ENCODE measurements around the gene TLCD5. TPM values are rescaled to one million over a fixed set of nuclear protein-coding genes. Genes with fewer than 3 reads are reported as not detected.

Gene TLCD5
- 7.3 TPM for total RNA-seq
- long read RNA-seq, full-length matches to known transcripts: 16 of 25 reads
- long read RNA-seq, partial matches to known transcripts: 3 of 25 reads
- long read RNA-seq, other reads (novel, unspliced or antisense): 6 of 25 reads

DNA sequence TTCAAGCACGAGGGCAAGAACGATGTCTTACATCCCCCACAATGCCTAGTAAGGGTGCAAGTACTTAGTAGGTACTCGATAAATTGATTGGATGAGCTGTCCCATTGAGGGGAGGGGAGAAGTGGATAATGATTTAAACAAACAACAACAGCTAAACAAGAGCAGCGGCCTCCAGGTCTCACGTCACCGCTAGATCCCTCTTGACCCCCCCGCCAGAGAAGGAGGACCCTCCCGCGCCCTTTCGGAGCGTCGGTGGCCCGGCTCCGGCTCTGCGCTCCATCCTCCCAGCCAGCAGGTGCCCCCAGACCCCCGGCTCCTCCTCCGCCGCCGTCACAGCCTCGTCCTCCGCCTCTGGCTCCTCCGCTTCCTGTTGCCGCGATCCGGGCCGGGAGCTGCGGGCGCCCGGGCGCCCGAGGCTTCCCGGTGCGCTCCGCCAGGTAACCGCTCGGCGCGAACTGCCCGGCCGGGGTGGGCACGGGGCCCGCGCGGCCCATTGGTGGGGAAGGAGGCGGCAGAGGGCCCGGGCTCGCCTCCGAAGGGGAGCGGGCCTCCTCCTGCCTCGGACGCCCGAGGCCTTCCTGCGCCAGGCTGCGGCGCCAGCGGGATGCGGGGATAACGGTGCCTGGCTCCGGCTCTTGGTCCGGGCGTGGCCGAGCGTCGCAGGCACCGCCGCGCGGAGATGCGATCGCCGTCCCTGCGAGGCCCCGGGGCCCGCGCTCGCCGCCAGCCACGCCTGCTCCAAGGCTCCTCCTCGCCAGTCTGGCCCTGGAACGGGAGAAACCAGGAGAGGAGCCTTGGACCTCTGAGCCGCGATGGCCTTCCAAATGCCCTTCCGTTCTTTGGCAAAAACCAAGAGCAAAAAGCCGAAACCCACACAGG lies at the start of gene TLCD5:
Gene TLCD5, plus strand, starts transcription at position 368 of the 879 bp plus-strand sequence. CDS start 2,143 bp downstream, outside the sequence.
- ATAC-seq (ENCODE audit: poor library complexity) (peak; percentile 82), DNase-seq (peak; percentile 76)
- intact Hi-C loops (cut with DNase I): no loop called here

DNA sequence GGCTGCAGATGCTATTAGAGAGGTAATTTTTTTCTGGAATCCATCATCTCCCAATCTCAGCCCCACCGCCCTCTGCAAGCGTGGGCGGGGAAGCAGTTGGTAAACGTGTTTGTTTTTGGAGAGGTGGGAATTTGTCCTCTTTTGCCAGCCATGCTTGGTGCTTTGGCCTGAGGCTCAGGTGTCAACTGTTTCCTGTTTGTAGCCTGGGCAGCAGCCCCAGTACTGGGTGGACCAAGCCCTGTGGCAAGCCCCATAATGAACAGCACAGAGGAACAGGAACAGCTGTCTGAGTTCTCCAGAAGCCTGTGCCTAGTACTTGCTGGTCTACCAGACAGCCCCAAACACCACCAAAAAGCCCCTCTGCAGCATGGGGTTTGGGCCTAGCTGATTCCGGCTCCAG lies 45.6 kb upstream of the TLCD5 start:
- DNase-seq: no peak
- intact Hi-C loops (cut with DNase I): no loop called here
- ATAC-seq (ENCODE audit: poor library complexity): no peak

DNA sequence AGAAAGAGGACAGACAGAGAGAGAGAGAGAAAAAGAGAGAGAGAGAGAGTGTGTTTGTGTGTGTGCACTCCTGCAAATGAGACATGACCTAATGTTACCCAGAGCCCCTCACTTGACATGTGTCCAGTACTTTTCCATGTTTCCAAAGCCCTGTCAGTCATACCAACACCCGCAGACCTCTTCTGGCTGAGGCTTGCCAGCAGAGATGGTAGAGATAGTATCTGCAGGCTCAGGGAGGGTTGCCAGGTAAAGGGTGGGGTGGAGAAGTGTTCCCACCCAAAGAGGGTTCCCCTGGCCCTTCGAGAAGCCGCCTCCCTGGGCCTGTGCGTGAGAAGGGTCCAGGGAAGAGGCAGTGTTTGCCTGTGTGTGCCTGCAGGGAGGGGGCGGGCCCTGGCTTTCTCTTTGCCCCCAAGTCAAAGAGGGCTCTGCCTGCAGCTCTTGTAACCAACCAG lies 44.5 kb upstream of the TLCD5 start:
- ATAC-seq (ENCODE audit: poor library complexity): peak; percentile 64
- DNase-seq: no peak
- intact Hi-C loops (cut with DNase I): no loop called here

DNA sequence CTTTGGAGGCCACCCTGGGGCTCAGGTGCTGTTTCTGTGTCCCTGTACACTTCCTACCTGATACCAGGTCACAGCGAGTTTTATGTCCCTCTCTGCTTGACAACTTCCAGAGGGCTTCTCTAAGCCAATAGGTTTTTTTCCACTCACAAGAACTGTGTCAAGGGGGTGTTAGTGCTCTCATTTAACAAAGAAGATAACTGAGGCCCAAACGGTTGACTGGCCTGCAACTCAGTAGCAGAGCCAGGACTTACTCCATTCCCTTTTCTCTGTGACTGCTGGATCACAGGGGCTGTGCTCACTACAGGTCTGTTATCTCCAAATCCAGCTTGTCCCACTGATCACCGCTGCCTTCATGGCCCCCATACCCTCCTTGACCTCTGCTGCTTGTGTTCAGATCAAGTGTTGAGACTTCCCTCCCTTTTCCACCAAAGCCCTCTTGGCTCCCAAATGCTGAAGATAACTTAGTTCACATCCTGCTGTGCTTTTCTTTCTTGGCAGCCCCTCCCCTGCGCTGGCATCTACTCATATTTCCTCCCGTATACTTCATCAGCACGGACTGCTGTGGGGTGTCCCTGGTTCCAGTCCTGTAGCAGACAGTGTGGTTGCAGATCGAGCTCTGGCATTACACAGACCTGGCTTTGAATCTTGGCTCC lies 43.8 kb upstream of the TLCD5 start:
- ATAC-seq (ENCODE audit: poor library complexity): peak; percentile 55
- intact Hi-C loops (cut with DNase I): no loop called here
- DNase-seq: peak; percentile 55

DNA sequence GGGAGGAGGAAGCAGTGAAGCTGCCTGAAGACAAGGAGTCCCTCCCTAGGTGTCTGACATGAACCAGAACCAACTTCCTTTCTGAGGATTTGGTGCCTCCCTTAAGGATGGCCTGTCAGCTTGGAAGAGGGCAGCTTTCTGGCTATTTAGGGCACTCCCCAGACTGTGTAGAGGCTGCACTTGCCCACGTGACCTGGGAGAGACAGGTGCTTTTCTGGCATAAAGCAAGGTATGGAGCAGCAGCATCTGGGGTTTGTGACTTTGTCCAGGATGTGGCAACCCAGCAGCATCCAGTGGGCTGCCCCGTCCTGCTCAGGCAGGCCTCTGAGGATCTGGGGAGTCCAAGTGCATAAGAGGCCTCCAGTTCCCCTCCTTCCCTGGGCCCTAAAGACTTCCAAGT lies 42.0 kb upstream of the TLCD5 start:
- no peak for ATAC-seq (ENCODE audit: poor library complexity)
- intact Hi-C loops (cut with DNase I): no loop called here
- DNase-seq: no peak

DNA sequence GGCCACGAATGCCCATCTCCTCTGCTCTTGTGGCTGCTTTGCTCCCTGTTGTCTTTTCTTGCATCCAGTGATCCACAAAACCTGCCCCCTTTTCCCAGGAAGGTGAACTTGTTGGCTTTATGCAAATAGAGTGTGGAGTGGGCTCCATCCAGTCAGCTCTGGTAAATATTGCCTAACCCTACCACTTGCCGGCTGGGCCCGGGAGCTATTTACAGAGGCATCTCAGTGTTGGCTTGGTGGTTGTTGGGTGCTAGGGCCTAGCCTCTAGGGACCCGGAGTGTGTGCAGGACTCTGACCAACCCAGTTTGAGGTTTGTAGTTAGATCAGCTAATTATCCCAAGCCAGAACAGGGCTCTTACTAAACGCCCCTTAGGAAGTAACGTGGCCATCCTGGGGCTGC lies 40.8 kb upstream of the TLCD5 start:
- no peak for DNase-seq
- no peak for ATAC-seq (ENCODE audit: poor library complexity)
- intact Hi-C loops (cut with DNase I): no loop called here

DNA sequence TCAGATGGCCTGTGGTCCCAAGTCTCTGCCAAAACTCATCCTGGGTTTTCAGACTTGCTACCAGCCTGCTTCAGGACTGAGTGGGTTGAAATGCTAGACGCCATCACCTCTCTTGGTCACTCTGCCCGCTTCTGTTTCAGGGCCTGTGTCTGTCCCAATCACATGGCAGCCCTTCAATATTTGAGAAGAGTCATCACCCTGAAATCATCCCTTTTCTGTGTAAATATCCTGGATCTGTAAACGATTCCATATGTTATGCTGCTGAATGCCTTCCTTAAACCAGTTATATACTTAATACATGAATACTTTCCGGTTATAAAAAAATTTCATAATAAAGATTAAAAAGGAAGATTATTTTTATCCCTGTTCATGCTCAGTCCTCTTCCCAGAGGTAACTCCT lies 39.8 kb upstream of the TLCD5 start:
- no peak for DNase-seq
- no peak for ATAC-seq (ENCODE audit: poor library complexity)
- intact Hi-C loops (cut with DNase I): no loop called here

DNA sequence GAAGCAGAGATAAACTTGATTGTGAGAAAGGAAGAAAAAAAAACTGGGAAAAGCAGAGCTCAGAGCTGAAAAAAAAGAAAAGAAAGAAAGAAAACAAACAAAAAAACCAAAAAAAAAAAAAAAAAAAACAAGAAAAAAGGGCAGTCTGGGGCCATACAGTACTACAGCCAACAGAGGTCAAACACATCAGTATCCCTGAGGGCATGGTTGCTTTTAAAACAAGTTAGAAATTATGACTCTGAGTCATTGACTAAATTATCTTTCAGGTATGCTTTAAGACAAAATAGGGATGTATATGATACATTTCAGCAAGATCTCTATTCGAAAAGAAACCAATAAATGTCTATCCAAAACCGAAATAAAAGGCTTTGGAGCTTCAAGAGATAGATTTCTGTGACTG lies 37.1 kb upstream of the TLCD5 start:
- DNase-seq (no peak), ATAC-seq (ENCODE audit: poor library complexity) (no peak)
- intact Hi-C loops (cut with DNase I): no loop called here

DNA sequence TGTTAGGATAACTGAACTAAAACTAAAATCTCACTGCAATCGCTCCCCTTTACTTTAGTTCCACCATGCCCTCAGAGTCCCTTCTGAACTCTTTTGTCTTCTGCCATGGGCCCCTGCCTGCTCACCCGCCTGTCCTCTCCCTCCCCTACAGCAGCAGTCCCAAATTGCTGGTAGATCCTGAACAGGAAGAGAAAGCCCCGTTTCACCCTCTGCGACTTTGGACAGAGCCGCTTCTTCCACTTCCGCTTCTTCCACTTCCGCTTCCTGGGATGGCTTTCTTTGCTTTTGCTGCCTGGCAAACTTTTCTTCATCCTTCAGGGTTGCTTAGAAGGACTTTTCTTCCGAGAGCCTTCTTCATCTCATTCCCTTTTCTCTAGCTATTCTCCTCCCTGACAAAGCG lies 35.7 kb upstream of the TLCD5 start:
- DNase-seq: no peak
- intact Hi-C loops (cut with DNase I): no loop called here

DNA sequence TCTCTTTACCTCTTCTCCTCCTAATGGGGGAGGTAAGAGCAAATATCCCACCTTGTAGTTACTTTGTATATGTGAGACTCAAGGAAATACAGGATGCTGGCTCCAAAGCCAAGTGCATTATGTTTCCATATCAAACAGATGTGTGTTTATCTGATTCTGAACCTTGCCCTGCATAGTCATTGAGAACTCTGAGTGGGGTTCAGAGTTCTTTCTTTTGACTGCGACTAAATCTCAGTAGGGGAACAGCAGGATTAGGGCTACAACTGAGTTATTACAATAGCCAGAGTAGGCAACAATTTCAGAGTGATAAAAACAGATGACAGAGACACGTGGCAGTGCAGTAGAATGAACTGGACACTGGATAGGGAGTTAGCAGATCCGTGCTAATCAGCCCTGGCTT lies 34.1 kb upstream of the TLCD5 start:
- DNase-seq (no peak), ATAC-seq (ENCODE audit: poor library complexity) (no peak)
- intact Hi-C loops (cut with DNase I): no loop called here

More for the DNA sequence above, 35.7 kb upstream of the TLCD5 start:
- no peak for ATAC-seq (ENCODE audit: poor library complexity)

DNA sequence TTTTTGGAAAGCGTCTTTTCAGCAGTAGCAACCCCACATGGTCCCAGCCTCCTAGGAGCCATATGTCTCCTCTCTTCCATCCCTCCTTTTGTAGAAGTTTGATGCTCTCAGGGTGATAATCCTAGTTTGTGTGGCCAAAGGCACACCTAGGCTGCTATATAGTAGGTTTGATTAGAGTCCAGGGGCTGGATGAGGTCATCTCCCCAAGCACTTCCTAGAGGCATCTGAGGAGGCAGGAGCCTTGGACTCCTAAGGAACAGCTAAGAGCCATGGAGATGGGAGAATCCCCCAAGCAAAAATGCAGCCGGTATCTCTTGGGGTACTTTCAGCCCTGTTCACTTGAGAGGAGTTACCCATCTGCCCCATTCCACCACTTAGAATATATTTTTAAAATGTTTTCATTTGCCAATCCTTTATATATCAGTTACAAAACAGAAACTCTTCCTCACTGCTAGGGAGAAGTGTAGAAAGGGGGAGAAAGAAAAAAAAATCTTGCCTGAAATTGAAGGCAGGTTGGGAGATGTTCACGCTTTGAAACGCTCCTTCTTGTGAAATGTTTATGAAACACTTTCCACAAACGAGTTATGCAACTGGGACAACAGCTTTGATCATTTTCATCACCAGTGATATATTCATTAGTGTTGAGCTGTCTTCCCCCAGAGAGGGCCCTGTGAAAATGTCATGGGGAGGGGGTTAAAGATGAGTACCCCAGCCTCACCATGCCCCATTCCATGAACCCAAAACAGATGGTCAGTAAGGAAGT lies 31.9 kb upstream of the TLCD5 start:
- intact Hi-C loops (cut with DNase I): no loop called here
- DNase-seq: no peak
- no peak for ATAC-seq (ENCODE audit: poor library complexity)

DNA sequence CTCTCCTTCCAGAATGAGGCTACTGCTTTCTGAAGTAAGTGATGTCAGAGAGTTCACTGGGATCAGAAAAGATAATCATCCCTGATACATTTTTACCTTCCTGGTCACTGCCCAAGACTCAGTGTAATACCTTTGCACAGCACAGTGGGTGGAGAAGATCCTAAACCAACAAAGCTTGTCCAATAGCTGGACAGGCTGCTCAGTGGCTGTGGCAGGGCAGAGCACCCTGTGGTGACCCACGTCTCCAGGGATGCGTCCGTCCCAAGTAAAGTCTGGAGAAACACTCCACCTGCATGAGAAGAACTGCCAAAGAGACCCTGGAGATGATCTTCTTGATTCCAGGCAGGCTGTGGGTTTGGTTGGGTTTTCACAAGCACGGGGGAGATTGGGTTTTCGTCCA lies 31.0 kb upstream of the TLCD5 start:
- intact Hi-C loops (cut with DNase I): no loop called here
- ATAC-seq (ENCODE audit: poor library complexity): no peak
- DNase-seq: no peak

DNA sequence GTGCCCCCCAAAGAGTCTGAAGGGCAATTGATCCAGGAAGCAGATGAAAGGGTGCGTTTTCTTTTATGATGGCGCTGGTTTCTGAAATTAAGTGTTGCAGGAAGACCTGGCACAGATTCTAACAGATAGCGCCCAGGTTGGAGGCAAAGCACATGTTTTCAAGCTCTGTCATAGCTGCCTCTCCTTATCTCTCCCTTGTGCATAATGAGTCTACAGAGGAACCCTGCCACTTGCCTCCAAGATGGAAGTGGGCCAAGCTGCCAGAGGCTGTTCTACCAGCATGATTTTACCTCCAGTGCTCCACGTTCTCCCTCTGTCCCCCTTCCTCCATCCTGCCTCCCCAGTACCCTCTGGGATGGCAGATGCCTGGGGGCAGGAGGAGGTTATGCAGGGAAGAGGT lies 30.0 kb upstream of the TLCD5 start:
- DNase-seq (no peak), ATAC-seq (ENCODE audit: poor library complexity) (no peak)
- intact Hi-C loops (cut with DNase I): no loop called here

DNA sequence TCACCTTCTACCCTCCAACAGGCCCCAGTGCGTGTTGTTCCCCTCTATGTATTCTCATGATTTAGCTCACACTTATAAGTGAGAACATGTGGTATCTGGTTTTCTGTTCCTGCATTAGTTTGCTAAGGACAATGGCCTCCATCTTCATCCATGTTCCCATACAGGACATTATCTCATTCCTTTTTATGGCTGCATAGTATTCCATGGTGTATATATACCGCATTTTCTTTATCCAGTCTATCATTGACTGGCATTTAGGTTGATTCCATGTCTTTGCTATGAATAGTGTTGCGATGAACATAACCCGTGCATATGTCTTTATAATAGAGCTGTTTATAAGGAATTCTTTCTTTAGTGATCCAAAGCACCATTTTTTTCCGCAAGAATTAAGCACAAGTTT lies 28.5 kb upstream of the TLCD5 start:
- intact Hi-C loops (cut with DNase I): no loop called here
- no peak for ATAC-seq (ENCODE audit: poor library complexity)
- no peak for DNase-seq

DNA sequence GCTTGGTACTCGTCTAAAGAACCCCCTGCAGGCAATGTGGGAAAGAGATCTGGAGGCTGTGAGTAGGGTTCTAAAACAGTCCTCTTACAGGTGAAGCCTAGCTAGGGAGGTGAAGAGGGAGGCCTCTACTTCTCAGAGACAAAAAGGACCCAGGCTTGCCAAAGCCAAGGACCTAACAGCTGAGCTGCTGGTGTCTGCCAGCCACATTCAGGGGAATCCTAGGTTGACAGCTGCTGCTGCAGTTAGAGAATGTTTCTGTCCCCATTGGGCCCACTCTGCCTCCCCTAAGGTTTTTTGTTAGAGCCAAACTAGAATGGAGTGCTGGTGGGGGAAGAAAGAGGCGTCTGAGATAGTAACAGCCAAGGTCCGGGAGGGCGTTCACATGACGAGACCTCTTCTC lies 26.6 kb upstream of the TLCD5 start:
- DNase-seq: no peak
- intact Hi-C loops (cut with DNase I): no loop called here

DNA sequence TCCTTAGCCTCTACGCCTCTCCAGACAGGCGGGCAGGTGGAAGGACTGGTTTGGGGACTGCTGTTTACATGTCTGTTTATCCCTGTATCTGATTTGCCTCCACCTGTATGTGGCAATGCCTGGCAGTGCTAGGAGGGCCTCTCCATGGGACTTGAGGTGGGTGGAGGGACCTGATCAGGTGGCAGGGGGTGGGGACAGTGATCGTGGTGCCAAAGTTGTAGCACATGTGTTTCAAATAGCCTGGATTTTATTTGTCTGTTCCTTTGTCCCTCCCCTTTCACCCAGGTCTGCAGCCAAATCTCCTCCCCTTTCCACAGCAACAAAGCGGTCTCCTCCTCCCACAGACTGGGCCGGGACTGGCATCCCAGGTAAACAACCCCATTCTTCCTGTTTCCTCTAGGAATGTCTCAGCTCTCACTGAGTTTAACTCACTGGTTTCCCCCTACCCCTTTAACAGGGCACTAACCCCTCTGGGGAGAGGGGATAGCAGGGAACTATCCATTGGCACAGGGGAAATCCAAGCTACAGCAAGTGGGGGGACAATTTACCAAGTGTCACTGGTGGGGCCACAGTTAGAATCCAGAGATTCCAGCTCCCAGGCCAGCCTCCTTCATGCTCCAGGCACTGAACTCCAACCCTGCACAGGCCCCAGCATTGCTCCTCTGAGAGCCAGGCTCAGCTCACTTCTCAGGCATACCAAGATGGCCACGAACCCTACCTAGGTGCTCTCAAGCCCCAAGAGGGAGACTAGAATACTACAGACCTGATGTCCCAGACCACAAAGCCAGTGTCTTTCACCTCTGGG lies 22.9 kb upstream of the TLCD5 start:
- DNase-seq (no peak), ATAC-seq (ENCODE audit: poor library complexity) (no peak)
- intact Hi-C loops (cut with DNase I): loop anchor here (2.0 kb wide), 1 partner anchor 129 kb away; no protein-coding TSS in a partner anchor

More for the DNA sequence above, 26.6 kb upstream of the TLCD5 start:
- ATAC-seq (ENCODE audit: poor library complexity): no peak

DNA sequence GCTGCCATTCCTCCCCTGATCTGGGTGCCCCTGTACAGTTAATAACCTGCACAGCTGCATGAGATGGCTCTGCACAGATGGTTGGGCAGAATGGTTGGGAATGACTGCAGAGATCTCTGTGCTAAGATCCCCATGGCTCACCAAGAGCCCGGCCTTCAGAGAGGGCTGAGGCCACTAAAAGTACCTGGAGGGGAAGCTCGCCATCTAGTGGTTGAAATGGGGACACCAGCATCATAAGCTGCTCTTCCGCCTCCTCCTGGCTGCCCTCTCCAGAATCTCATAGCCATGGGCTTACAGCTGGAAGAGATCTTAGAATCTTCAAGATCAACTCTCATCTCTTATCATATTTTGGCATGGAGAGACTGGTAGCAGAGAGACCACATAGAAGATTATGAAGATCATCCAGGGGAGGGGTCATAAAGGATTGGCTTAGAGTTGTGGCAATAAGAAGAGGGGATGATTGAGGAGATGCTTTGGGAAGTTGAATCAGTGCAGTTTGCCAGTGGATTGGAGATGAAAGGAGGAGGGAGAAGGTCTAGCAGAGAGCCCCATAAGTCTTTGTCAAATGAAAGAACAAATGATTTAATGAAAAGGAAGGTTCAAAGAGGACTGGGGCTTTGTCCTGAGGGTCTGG lies 22.0 kb upstream of the TLCD5 start:
- ATAC-seq (ENCODE audit: poor library complexity) (peak; percentile 86), DNase-seq (peak; percentile 63)
- intact Hi-C loops (cut with DNase I): loop anchor here (2.0 kb wide), 1 partner anchor 130 kb away; no protein-coding TSS in a partner anchor

DNA sequence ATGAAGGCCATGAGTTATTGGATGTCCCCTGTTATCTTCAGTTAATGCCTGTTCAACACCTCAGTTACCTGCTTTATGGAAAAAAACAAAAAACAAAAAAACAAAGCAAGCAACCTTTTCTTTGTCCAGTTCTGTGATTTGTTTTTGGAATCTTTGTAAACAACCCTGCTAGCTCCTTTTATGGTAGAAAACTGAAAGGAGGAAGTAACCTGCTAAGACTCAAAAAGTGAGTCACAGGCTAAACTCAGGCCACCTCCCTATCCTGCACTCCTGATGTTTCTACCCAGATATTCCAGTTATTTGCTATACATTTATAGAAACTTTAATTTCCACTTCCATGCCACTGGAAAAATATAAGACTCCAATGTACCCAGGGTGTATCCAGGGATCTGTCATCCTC lies 20.6 kb upstream of the TLCD5 start:
- ATAC-seq (ENCODE audit: poor library complexity) (no peak), DNase-seq (no peak)
- intact Hi-C loops (cut with DNase I): no loop called here

Measured in Right ventricle myocardium superior (tissue), 1 donor.